Right lobe of liver (tissue), 4 donors: Measurements from ENCODE around the gene IL1RAPL1.

ENCODE experiments used
- CTCF ChIP-seq, 4 donors: fragments of 200-600 bp in 3 of 4; fragments of 450-650 bp in 1 of 4; IDR thresholded peaks; one replicate each; pipeline versions ENCODE4 v1.5.1 to v1.8.0; 2016 to 2022; ENCODE audit warnings: antibody characterized with exemption in 4 of 4, mild to moderate bottlenecking in 2 of 4
- POLR2A ChIP-seq: fragments of 450-650 bp; IDR thresholded peaks from one replicate; pipeline ENCODE4 v1.6.1; 2017; ENCODE audit warnings: antibody characterized with exemption, mild to moderate bottlenecking
- donor health status: DM: no; HTN: no; CAD: no.
- donor health status: DM: no; HTN: no; CAD: no.
- donor health status: DM: no; HTN: yes; CAD: no.

DNA sequence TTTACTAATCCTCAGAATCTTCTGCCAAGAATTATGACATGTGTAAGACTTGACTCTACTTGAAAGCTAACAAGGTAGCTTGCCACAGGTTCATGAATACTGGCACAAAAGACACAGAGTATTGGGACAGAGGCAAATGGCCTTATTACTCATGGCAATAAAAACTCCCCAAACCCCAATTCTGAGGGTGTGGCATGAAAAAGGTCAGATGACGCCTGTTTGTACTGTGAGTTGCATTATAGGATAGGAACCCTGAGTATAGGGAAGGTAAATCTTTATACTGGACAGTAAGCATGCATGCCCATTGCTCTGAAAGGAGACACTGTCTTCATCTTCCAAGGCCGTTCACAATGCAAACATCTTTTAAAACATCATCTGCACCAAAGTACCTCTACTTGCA is 600.0 kb downstream of the IL1RAPL1 start:
- TF ChIP-seq CTCF (IDR thresholded peaks at IDR 0.05) (no peak), POLR2A (no peak)
